ENCODE measurements around the gene ECHS1. TPM values are rescaled to one million over a fixed set of nuclear protein-coding genes. Genes with fewer than 3 reads are reported as not detected.
"Not testable (repeated sequence)": the region's sequence is repeated elsewhere in the genome, so short reads cannot be mapped to it uniquely, and the experiment has no call there.

Gene ECHS1
- total RNA-seq, 2 experiments from 2014 or later = 45.8 to 48.7 TPM

- Mint-ChIP-seq H3K4me1 (ENCODE audit: low read depth) (peaks cover 14% of the 10 kb centered on the region), H3K9me3 (no peaks in the 10 kb centered on the region), H3K36me3 (ENCODE audit: low read depth) (no peaks in the 10 kb centered on the region), H3K27ac (no peak overlapping the region), H3K4me3 (peak overlapping the region; percentile 24), H3K27me3 (ENCODE audit: low read depth) (peaks cover 42% of the 10 kb centered on the region)
- CTCF ChIA-PET = interaction anchor here (0.6 to 2.1 kb wide), 42 partner anchors 9 to 476 kb away, joined by 3 to 16 read pairs (median 4); no protein-coding TSS in a partner anchor
- peak; percentile 90 for DNase-seq
- intact Hi-C loops (cut with micrococcal nuclease) = loop anchor here (1.0 to 5.0 kb wide), 5 partner anchors 43 to 280 kb away; partner anchors contain the start of gene ECHS1
Observed at GRCh38 chr10:133329491-133330202, 43.5 kb downstream of the ECHS1 start.

- Mint-ChIP-seq H3K9me3 (no peaks in the 10 kb centered on the region), H3K4me3 (no peak overlapping the region), H3K36me3 (ENCODE audit: low read depth) (no peaks in the 10 kb centered on the region), H3K27me3 (ENCODE audit: low read depth) (peaks cover 39% of the 10 kb centered on the region), H3K4me1 (ENCODE audit: low read depth) (peaks cover 14% of the 10 kb centered on the region), H3K27ac (no peak overlapping the region)
- DNase-seq = no peak
- CTCF ChIA-PET = interaction anchor here (0.6 to 2.1 kb wide), 38 partner anchors 8 to 245 kb away, joined by 3 to 16 read pairs (median 4); no protein-coding TSS in a partner anchor
- intact Hi-C loops (cut with micrococcal nuclease) = loop anchor here (1.0 to 5.0 kb wide), 5 partner anchors 44 to 281 kb away; partner anchors contain the start of gene ECHS1
Observed at GRCh38 chr10:133328358-133329343, 44.5 kb downstream of the ECHS1 start.

DNA sequence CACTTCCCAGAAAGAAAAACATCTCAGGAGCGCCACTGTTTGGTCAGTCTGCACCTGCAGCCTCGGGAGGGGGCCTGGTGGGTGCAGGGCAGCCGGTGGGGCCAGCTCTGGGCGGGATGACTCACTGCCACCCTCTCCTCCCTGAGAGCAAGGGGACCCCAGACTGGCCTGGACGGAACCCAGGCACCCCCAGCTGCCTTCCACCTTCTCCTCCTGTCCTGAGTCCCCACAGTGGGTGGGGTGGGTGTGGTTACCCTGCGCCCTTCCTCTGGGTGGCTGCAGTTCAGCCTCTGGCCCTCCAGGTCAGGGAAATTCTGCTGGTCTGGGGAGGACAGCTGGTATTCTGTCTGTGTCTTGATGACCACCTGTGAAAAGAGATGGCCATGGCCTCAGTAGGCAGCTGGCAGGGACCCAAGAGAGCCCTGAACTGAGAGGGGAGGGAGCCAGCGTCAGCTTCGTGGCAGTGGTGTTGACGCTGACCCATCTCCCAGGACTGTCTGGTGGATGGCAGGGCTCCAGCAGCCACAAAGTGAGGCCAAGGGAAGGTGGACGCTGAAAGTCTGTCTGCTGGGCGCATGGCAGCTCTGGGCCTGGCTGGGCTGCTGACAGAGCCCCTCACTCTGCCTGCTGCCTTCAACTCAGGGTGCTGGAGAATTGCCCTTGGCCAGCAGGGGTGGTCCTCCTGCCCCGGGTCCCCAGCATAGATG lies 45.4 kb downstream of the ECHS1 start:
- no peak overlapping the region for H3K27ac Mint-ChIP-seq
- H3K4me3 Mint-ChIP-seq = no peak overlapping the region
- peaks cover 38% of the 10 kb centered on the region for H3K27me3 Mint-ChIP-seq (ENCODE audit: low read depth)
- intact Hi-C loops (cut with micrococcal nuclease) = loop anchor here (5.0 kb wide), 1 partner anchor 44 kb away; the partner anchor contains the start of gene ECHS1
- CTCF ChIA-PET = interaction anchor here (1.1 to 1.4 kb wide), 5 partner anchors 9 to 245 kb away, joined by 3 to 5 read pairs (median 3); no protein-coding TSS in a partner anchor
- no peak for DNase-seq
- peaks cover 14% of the 10 kb centered on the region for H3K4me1 Mint-ChIP-seq (ENCODE audit: low read depth)
- no peaks in the 10 kb centered on the region for H3K36me3 Mint-ChIP-seq (ENCODE audit: low read depth)
- H3K9me3 Mint-ChIP-seq = no peaks in the 10 kb centered on the region

GRCh38 chr10:133326745-133327650 lies 46.2 kb downstream of the ECHS1 start:
- DNase-seq = no peak
- intact Hi-C loops (cut with micrococcal nuclease) = loop anchor here (5.0 kb wide), 1 partner anchor 45 kb away; the partner anchor contains the start of gene ECHS1
- Mint-ChIP-seq H3K27ac (no peak overlapping the region), H3K36me3 (ENCODE audit: low read depth) (no peaks in the 10 kb centered on the region), H3K27me3 (ENCODE audit: low read depth) (peaks cover 33% of the 10 kb centered on the region), H3K9me3 (no peaks in the 10 kb centered on the region), H3K4me3 (no peak overlapping the region), H3K4me1 (ENCODE audit: low read depth) (peaks cover 14% of the 10 kb centered on the region)
- CTCF ChIA-PET = interaction anchor here (1.1 to 1.4 kb wide), 3 partner anchors 12 to 38 kb away, joined by 3 read pairs; no protein-coding TSS in a partner anchor

DNA sequence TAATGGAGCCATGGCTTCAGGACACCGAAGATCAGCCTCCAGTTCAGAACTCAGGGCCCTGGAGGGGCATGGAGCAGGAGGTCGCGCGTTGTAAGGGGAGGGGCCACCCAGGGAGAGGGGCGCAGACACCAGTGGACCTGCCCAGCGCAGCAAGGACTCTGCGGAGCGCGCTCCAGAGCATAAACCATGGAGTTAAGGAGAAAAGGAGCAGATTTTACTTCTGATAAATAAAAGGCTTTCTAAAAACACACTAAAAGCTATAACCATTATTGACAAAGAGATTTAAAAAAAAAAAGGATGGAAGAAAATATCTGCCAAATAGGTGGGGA lies 47.0 kb downstream of the ECHS1 start:
- H3K27ac Mint-ChIP-seq = no peak overlapping the region
- peaks cover 33% of the 10 kb centered on the region for H3K27me3 Mint-ChIP-seq (ENCODE audit: low read depth)
- no peak for DNase-seq
- H3K36me3 Mint-ChIP-seq (ENCODE audit: low read depth) = no peaks in the 10 kb centered on the region
- CTCF ChIA-PET = no interaction called here
- H3K4me1 Mint-ChIP-seq (ENCODE audit: low read depth) = peaks cover 14% of the 10 kb centered on the region
- intact Hi-C loops (cut with micrococcal nuclease) = loop anchor here (5.0 kb wide), 1 partner anchor 46 kb away; the partner anchor contains the start of gene ECHS1
- no peaks in the 10 kb centered on the region for H3K9me3 Mint-ChIP-seq
- no peak overlapping the region for H3K4me3 Mint-ChIP-seq

DNA sequence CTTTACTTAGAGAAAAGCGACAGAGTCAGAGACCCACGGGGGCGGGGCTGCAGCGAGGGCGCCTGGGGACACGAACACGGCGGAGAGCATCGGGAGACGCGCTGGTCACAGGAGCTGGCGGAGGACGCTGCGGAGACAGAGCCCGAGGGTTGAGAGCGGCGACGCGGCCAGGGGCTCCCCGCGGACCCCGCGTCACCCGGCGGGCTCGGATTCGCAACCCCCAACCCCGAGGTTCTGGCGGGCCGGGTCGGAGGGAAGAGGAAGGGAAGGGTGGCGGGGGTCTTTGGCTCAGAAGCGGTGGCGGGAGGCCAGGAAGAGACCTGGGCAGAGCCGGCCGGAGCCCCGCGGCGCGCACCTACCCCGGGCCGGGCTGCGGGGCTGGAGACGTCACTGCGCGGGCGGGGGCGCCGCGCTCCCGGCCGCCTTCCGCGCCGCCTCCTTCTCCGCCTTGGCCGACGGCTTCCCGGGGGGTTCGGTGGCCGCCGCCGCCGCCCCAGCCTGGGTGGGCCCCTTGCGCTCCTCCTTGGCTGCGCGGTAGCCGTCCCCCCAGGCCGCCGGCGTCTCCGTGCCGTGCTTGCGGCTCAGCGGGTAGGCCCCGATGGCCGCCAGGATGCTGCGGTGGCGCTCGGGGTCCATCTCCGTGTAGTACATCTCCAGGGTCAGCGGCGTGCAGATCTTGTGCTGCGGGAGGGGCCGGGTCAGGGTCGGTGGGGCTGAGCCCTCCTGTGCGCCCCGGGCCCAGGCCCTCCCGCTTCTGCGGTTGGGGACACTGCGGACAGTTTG lies 47.5 kb downstream of the ECHS1 start:
- peak overlapping the region; percentile 67 for H3K4me3 Mint-ChIP-seq
- CTCF ChIA-PET = no interaction called here
- DNase-seq = no peak
- no peaks in the 10 kb centered on the region for H3K36me3 Mint-ChIP-seq (ENCODE audit: low read depth)
- intact Hi-C loops (cut with micrococcal nuclease) = loop anchor here (5.0 kb wide), 1 partner anchor 47 kb away; the partner anchor contains the start of gene ECHS1
- no peaks in the 10 kb centered on the region for H3K9me3 Mint-ChIP-seq
- no peak overlapping the region for H3K27ac Mint-ChIP-seq
- peaks cover 14% of the 10 kb centered on the region for H3K4me1 Mint-ChIP-seq (ENCODE audit: low read depth)
- peaks cover 33% of the 10 kb centered on the region for H3K27me3 Mint-ChIP-seq (ENCODE audit: low read depth)

DNA sequence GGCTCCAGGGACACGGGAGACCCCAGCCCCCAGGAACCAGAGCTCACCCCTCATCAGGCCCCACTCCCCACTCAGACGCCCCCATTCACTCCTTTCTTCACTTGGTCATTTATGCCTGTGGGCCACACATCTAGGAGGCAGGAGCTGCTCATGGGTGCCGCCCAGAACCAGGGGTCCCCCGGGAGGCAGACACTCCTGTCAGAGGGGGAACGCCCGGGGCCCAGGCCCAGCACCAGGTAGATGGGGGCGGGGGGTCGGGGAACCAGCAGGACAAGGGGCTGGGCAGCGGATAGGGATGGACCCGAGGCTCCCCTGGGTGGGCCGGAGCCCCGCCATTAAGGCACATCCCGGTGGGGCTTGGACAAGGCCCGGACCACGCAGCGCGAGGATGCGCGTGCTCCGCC lies 48.3 kb downstream of the ECHS1 start:
- Mint-ChIP-seq H3K27me3 (ENCODE audit: low read depth) (peaks cover 33% of the 10 kb centered on the region), H3K4me1 (ENCODE audit: low read depth) (peaks cover 12% of the 10 kb centered on the region), H3K4me3 (no peak overlapping the region), H3K36me3 (ENCODE audit: low read depth) (no peaks in the 10 kb centered on the region), H3K27ac (no peak overlapping the region), H3K9me3 (no peaks in the 10 kb centered on the region)
- no peak for DNase-seq
- CTCF ChIA-PET = interaction anchor here (0.5 kb wide), 1 partner anchor 1537 kb away, joined by 3 read pairs; no protein-coding TSS in a partner anchor
- intact Hi-C loops (cut with micrococcal nuclease) = loop anchor here (5.0 kb wide), 1 partner anchor 47 kb away; the partner anchor contains the start of gene ECHS1

- Mint-ChIP-seq H3K27ac (no peak overlapping the region), H3K4me1 (ENCODE audit: low read depth) (peaks cover 9% of the 10 kb centered on the region), H3K4me3 (no peak overlapping the region), H3K36me3 (ENCODE audit: low read depth) (no peaks in the 10 kb centered on the region), H3K9me3 (no peaks in the 10 kb centered on the region), H3K27me3 (ENCODE audit: low read depth) (peaks cover 32% of the 10 kb centered on the region)
- intact Hi-C loops (cut with micrococcal nuclease) = no loop called here
- DNase-seq = peak; percentile 73
- CTCF ChIA-PET = interaction anchor here (0.5 kb wide), 1 partner anchor 1536 kb away, joined by 3 read pairs; no protein-coding TSS in a partner anchor
Observed at GRCh38 chr10:133324198-133324792, 48.9 kb downstream of the ECHS1 start.

DNA sequence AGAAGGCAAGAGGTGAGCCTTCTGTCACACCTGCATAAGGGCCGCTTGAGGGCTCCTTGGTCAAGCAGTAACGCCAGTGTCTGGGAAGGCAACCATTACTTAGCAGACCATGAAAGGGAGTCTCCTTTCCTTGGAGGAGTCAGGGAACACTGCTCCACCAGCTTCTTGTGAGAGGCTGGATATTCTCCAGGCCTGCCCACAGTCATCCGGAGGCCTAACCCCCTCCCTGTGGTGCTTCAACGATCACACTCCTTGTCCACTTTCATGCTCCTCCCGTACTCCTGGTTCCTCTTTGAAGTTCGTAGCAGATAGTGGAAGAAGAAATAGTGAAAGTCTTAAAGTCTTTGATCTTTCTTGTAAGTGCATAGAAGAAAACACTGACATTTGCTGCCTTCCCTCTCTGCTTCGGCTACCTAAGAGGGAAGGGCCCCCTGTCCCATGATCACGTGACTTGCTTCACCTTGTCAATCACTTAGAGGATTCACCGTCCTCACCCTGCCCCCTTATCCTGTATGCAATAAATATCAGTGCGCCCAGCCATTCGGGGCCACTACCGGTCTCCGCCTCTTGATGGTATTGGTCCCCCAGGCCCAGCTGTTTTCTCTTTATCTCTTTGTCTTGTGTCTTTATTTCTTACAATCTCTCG lies 51.0 kb downstream of the ECHS1 start:
- H3K36me3 Mint-ChIP-seq (ENCODE audit: low read depth); H3K9me3 Mint-ChIP-seq; CTCF ChIA-PET; H3K27ac Mint-ChIP-seq; H3K4me3 Mint-ChIP-seq; intact Hi-C loops (cut with micrococcal nuclease); DNase-seq: not testable (repeated sequence)
- Mint-ChIP-seq H3K4me1 (ENCODE audit: low read depth) (peaks cover 14% of the 10 kb centered on the region), H3K27me3 (ENCODE audit: low read depth) (peaks cover 20% of the 10 kb centered on the region)

All from activated naive CD4-positive, alpha-beta T cell treated with anti-CD3 and anti-CD28 coated beads for 36 hours (primary cell).